GM12864 (cell line): ENCODE results near the gene RMI2.
"Not testable (repeated sequence)": the region's sequence is repeated elsewhere in the genome, so short reads cannot be mapped to it uniquely, and the experiment has no call there.

Experiments used
- DNase-seq: peaks from one replicate; pipeline ENCODE4 v3.0.0-alpha.2; 2011; ENCODE audit warnings: low read depth
- H3K4me3 ChIP-seq: 2 replicates; pipeline ENCODE4 v1.5.1; 2011; ENCODE audit warnings: mild to moderate bottlenecking, low read depth, low read length, control low read depth
- TF ChIP-seq, protein P1 (sequence below): IDR thresholded peaks from 2 replicates; pipeline ENCODE4 v1.5.1; 2011; ENCODE audit warnings: low read depth, mild to moderate bottlenecking, moderate library complexity, low read length, control low read depth, inconsistent platforms; ENCODE audit errors: missing control alignments

RMI2 gene

DNA sequence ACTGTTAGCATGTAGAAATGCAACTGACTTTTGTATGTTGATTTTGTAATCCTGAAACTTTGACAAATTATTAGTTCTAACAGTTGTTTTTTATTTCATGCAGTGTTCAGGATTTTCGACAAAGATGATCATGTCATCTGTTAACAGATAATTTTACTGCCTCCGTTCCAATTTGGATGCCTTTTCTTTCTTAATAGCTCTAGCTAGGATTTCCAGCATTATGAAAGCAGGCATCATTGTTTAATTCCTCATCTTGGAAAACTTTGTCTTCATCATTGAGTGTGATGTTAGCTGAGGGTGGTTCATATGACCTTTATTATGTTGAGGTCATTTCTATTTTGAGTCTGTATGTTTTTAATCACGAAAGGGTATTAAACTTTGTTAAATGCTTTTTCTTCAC, 31.9 kb downstream of the RMI2 start:
- no peak overlapping the region for H3K4me3 ChIP-seq
- DNase-seq, result no peak
- TF ChIP-seq, protein P1, sequence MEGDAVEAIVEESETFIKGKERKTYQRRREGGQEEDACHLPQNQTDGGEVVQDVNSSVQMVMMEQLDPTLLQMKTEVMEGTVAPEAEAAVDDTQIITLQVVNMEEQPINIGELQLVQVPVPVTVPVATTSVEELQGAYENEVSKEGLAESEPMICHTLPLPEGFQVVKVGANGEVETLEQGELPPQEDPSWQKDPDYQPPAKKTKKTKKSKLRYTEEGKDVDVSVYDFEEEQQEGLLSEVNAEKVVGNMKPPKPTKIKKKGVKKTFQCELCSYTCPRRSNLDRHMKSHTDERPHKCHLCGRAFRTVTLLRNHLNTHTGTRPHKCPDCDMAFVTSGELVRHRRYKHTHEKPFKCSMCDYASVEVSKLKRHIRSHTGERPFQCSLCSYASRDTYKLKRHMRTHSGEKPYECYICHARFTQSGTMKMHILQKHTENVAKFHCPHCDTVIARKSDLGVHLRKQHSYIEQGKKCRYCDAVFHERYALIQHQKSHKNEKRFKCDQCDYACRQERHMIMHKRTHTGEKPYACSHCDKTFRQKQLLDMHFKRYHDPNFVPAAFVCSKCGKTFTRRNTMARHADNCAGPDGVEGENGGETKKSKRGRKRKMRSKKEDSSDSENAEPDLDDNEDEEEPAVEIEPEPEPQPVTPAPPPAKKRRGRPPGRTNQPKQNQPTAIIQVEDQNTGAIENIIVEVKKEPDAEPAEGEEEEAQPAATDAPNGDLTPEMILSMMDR, result no peak

DNA sequence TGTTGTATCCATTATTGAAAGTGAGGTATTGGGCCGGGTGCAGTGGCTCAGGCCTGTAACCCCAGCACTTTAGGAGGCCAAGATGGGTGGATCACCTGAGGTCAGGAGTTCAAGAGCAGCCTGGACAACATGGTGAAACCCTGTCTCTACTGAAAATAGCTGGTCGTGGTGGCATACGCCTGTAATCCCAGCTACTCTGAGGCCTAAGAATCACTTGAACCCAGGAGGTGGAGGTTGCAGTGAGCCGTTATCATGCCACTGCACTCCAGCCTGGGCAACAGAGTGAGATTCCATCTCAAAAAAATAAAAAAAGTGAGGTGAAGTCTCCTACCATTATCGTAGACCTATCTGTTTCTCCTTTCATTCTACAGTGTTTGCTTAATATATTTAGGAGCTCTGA, 33.7 kb downstream of the RMI2 start:
- DNase-seq, H3K4me3 ChIP-seq: not testable (repeated sequence)

DNA sequence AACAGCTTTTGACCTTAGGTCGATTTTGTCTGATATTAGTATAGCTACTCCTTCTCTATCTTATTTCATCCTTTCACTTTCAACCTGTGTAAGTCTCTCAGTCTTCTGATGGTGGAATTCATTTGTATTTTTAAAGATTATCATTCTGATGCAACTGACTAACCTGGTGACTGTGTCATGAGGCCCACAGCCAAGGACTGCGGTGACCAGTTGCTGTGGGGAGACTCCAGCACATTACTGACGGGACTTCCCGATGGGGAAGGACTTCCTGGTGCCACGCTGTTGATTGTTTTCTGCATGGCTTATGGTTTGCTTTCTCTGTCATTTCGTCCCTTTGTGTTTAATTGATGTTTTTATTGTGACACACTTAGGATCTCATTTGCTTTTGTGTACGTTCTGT, 34.2 kb downstream of the RMI2 start:
- TF ChIP-seq, protein P1, result no peak
- DNase-seq, result peak; percentile 41
- H3K4me3 ChIP-seq, result peak overlapping the region; percentile 26

DNA sequence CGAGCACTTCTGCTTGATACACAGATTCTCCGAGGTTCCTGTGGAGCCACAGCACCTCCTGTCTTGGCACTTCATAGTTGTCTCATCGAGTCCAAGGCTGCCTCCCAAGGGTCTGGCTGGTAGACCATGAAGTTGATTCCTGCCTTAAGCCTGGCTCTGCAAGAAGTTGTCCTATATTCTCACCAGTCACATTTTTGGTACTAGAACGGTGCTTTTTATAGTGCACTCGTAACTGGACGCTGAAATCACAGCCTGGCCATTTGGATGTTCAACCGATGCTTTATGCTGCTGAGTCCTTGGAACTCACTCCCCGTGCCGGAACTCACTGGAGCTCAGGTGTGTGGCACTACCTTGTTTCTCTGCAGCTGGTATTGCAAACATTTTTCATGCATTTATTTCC, 35.6 kb downstream of the RMI2 start:
- no peak overlapping the region for H3K4me3 ChIP-seq
- no peak for DNase-seq
- TF ChIP-seq, protein P1, result no peak

DNA sequence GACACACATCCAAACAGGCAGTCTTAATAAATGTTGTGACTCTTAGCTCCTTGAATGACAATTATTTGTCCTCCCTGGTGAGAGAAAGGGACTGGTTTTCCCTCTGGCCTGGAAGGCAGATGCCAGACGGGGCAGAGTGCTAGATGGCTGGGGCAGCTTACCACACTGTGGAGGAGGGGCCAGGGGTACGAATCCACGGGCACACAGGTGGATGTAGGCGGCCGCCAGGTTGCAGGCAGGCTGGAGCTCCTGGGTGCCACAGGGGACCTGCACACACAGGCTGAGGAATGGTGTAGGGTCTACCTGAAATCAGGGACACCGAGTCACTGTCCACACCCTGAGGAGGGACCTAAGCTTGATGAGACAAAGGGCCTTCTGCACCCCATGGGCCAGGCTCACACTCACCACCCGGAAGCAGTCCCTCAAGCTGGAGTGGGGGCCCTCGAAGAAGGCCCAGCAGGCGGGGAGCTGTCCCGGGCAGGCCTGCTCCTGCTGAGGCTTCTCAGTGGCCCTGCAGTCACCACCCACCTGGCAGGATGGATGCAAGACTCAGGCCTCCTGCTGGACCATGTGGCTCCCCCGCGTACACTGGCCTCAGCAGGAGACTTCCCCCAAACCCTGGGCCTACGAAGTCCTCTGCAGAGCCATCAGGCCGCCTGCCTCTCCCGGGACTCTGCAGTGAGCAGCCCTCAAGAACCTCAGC, 38.4 kb downstream of the RMI2 start:
- TF ChIP-seq, protein P1, result no peak
- DNase-seq, result no peak
- no peak overlapping the region for H3K4me3 ChIP-seq

DNA sequence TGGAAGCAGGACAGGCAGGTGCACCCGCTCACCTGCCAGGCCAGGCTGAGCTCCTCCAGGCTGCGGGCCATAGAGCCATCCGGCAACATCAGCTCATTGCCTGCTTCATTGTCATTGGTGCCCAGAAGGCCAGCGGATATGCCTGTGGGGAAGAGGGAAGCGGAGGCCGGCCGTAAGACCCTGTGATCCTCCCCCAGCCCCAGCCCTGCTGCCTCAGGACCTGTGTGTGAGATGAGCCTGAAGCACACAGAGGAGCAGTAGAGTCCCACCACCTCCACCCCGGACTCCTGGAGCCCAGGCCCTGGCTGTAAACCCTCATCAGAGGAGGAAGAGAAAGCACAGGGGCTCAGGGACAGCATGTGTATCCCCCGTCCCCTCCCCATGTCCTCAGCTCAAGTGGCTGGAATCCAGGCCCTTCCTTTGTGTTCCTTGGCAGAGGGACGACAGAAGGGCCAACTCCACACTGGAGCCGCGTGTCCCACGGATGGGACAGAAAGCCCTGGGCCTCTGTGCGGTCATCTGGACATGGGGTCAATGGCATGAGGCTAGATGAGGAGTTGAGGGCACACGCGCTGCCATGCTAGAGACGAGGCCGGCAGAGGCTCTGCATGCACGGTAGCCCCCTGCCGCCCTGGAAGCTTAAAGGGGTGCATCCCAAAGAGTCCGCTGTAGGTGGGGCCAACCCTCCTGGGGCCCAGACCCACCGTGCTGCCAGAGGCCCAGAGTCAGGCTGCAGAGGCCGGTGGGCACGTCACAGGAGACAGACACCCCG, 39.1 kb downstream of the RMI2 start:
- TF ChIP-seq, protein P1, result no peak
- H3K4me3 ChIP-seq, result no peak overlapping the region
- no peak for DNase-seq

DNA sequence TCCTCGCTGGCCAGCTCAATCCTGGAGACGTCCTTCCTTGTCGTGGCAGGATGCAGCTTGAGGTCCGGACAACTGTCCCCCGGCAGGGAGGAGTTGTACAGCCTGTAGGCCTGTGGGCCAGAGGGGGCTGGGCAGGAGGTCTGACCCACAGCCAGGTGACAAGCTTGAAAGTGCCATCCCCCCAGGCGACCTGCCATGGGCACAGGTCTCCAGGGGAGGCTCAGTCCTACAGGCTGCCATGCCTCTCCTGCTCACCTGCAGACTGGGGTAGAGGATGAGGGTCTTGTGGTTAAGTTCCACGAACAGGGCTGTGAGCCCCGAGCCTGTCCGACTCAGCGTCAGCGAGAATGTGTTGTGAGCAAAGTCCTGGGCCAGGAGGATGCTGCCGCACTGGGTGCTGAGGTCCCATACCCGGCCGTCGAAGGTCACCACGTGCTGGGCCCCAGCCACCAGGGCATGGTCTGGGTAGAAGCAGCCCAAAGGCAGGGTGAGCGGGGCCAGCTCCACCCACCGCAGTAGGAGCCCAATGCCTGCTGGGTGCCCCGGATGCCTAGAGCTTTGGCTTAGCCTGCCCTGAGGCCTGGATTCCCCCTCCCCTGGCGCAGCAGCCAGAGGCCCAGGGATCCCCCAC, 39.8 kb downstream of the RMI2 start:
- TF ChIP-seq, protein P1, result no peak
- DNase-seq, result no peak
- H3K4me3 ChIP-seq, result no peak overlapping the region
